GM19099 (cell line): Measurements from ENCODE around the gene BUB1B.

Experiments
- POLR2A ChIP-seq: IDR thresholded peaks from 3 replicates; pipeline ENCODE4 v1.6.1; 2011; ENCODE audit warnings: low read depth; ENCODE audit not compliant: insufficient read length; ENCODE audit errors: extremely low read depth

Gene BUB1B

DNA sequence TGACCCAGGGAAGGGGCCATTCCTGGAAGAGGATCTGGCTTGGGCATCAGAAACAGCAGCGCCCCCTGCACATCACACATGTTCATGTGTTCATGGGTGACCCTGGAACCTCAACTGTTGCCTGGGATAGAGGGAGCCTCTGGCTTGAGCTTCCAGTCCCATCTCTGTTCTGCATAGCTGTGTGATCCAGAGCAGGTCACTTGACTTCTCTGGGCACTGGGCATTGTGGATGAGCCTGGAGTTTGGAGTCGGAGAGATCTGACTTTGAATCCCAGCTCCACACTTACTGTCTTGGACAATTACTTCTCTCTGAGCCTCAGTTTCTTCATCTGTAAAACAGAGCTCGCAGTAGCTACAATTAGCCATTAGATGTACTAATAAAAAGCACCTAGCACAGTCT, 93.6 kb downstream of the BUB1B start:
- TF ChIP-seq POLR2A: no peak

DNA sequence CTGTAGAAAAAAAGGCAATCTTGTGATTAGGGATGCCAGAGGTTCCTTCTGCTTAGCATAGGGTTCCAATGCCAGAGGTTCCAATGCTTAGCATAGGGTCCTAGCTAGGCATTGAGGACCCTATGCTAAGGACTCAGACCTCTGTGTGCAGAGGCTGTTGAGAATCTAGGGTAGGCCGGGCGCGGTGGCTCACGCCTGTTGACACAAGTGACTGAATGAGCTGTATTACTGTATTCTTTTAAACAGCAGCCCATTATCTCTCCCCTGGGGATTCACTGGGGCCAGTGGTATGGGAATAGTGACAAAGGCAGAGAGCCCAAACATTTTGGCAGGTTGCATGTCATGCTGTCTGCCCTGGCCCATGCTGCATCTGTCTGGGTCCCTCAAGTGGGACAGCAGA, 94.2 kb downstream of the BUB1B start:
- no peak for TF ChIP-seq POLR2A

DNA sequence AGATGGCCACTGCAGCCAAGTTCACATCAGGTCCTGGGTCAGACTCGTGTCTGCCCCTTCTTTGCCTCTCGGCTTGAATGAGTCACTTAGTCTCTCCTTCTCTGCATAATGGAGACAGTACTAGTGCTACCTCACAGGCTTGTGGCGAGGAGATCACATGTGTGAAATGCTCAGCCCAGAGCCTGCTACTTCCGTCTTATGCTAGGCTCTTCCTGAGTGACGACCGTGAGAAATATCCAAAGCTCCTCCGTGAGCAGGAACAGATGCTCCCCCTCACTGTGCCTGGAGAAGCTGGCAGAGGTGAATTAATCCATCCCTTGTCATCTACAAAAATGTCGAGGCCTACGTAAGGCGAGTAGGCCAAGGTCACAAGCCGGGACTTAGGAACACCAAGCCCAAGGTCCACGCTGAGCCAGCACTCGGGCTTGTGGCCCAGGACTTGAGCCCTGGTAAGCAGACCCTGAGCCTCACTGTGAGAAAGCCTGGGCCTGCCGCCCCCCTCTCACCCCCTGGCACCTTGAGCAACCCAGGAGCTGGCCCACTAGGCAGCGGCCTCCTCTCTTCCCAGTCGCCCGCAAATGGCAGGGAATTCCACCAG, 95.9 kb downstream of the BUB1B start:
- no peak for TF ChIP-seq POLR2A

DNA sequence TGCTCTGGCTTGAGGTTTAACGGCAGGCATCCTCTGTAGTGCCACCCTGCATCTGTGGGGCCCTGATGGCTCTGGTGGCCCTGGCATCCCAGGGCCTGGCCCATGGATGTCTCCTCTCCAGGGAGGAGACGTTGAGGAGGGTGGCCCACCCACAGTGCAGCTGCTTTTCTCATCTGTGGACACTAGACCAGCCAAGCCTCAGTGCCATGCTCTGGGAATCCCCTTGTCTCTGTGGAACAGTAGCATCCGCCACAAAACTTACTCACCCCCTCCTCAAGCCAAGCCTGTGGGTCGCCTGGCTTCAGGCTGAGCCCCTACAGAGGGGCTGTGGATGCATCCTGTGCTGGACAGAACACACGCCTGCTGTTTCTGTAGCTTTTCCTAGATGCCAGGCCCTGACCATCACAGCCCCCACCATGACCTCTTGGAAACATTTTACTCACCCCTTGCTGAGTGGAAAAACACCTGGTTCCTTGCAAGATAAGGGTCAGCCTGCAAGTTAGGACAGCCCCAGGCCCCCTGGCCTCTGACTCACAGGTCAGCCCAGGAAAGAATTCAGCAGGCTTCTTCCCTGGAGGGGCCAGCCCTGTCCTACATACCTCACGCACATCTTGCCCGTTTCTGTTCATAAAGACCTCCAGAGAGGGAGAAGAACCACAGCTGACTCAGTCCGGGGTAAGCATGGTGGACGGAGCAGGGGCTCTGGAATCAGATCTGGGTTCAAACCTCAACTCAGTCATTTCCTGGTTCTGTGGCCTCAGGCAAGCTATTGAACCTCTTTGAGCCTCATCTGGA, 97.0 kb downstream of the BUB1B start:
- no peak for TF ChIP-seq POLR2A

DNA sequence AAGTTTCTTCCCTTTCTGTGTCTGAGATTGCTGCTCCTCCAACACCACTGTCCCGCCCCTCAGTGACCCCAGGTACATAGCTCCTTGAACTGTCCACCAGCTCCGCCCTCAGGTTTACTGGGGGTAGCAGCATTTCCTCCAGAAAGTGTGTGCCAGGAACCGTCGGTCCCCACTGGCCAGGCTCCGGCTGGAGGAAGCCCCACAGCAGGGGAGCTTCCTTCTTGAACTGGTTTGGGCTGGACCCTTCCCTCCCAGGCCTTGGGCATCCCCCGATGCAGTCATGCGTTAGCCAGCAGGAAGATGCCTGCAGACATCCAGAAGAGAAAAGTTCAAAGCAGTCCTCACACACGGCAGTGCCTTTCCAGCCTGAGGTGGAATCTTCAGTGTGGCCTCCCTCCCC, 97.7 kb downstream of the BUB1B start:
- TF ChIP-seq POLR2A: no peak

DNA sequence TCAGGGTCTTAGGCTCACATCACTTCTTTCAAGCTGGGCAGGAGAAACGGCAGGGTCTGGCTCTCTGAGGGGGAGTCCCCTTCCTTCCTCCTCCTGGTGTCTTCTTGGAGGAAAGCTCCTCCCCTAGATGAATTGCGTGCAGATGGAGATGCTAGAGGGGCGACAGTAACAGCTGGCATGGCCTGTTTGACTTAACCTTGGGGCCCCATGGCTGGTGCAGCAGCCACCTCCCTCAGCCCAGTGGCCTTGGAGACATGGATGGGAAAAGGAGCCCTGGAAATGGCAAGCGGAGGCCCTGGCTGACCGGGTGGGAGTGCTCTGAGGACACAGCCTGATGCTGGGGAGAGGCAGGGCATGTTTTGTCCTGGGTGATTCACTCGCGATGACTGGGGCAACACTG, 98.2 kb downstream of the BUB1B start:
- no peak for TF ChIP-seq POLR2A

DNA sequence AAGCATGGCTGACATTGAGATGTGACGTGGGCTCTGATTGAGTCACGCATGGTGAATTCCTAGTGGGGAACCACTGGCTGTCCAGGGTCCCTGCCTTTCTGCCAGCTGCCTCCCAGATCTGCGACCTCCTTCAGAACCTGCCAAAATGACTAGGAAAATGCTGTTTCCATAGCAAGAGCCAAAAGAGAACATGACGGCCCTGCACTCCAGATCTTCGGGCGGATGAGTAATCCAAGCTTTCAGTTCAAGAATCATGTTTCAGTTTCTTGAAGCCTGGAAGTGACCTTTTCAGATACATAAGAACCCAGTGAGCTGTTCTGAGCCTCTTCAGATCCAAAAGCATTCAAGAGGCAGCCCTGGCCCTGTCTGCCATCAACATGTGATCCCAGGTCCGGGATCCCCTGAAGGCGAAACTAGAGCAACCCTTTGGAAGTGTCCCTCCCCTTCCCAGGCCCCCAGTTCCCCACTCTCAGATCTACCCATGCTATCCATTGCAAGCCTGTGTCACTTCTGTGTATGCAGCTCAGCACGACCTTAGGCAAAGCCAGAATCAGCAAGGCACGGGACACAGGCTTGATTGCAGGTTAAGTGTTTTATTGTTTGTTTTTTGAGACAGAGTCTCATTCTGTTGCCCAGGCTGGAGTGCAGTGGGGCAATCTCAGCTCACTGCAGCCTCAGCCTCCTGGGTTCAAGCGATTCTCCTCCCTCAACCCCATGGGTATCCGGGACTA, 102.3 kb downstream of the BUB1B start:
- no peak for TF ChIP-seq POLR2A

DNA sequence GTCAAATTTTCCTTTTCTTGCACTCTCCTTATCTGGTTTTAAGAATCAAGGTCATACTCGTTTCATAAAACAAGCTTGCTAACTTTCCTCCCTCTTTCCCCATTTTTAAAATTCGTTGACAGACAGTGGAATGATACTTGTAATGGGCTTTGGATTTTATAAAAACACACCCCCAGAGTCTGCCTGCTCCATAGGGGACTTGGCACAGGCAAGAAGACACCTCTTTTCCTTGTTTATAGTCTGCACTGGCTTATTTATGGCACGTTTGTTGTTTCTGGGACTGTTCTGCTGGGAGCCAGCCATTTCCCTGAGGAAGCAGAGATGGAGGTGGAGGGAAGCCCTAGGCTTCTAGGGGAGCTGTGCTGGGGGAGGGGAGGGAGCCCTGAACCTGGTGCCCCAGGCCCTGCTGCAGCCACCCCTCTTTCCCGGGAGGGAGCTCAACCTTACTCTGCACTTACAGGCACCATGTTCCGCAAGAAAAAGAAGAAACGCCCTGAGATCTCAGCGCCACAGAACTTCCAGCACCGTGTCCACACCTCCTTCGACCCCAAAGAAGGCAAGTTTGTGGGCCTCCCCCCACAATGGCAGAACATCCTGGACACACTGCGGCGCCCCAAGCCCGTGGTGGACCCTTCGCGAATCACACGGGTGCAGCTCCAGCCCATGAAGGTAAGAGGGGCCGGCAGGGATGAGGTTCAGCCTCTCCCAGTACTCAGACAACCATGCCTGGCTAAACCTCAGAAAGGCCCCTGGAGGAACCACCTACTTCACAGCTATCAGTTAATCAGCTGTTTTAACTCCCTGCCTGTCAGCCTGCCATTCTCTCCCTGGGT, 103.7 kb downstream of the BUB1B start:
- no peak for TF ChIP-seq POLR2A

DNA sequence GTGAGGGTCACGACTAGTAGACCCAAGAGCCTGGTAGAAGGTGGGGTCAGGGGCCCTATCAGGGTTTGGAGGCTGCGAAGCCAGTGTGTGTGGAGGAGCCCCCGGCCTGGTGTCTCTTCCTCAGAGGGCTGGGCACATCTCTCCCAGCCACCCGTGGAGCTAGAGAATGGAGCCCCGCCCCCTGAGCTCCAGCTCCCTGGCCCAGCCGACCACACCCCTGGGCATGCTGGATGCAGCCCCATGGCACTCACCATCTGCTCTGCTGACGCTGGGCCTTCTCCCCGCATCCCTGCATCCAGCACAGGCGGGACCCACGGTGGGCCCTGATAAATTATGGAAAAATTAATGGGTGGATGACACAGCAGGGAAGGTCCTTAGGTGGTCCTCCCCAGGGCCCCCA, 104.5 kb downstream of the BUB1B start:
- TF ChIP-seq POLR2A: no peak

DNA sequence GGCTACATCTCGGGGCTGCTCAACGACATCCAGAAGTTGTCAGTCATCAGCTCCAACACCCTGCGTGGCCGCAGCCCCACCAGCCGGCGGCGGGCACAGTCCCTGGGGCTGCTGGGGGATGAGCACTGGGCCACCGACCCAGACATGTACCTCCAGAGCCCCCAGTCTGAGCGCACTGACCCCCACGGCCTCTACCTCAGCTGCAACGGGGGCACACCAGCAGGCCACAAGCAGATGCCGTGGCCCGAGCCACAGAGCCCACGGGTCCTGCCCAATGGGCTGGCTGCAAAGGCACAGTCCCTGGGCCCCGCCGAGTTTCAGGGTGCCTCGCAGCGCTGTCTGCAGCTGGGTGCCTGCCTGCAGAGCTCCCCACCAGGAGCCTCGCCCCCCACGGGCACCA, 105.0 kb downstream of the BUB1B start:
- TF ChIP-seq POLR2A: no peak

DNA sequence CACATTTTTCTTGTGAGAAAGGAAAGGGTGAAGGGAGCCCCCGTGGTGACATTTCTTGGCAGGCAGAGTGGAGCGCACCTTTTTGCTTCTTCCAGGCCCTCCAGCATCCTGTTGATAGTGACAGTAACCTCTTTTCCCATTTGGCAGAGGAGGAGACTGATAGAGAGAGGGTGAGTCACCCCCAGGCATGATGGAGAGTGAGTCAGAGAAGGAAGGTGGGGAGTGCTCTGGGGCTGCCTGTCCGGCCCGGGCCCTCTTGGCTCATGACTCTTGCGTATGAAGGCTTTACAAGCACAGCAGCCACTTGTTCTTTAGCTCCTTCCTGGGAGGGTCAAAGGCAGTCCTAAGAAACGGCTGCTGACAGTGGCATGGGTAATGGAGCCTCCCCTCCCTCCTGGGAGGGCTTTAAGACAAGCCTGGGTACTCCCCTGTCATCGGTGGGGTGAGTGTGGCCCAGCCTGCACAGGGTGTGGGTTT, 106.0 kb downstream of the BUB1B start:
- TF ChIP-seq POLR2A: no peak

DNA sequence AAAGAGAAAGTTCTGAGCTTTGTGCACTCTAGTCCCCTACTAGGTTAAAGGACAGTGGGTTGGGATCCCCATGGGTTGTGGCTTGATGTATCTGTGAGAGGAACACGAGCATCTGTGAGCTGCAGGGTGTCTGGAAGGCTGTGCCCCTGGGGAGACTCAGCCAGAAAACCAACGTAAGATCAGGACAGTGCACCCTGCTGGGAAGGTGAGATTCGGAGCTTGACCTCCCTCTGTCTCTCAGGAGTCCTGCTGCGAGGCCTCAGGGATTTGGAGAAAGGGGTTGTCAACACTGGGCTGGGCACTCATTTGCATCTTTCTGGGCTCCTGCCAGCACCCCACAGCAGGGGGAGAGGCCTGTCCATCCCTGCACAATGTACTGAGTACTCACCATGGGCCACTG, 106.8 kb downstream of the BUB1B start:
- no peak for TF ChIP-seq POLR2A

DNA sequence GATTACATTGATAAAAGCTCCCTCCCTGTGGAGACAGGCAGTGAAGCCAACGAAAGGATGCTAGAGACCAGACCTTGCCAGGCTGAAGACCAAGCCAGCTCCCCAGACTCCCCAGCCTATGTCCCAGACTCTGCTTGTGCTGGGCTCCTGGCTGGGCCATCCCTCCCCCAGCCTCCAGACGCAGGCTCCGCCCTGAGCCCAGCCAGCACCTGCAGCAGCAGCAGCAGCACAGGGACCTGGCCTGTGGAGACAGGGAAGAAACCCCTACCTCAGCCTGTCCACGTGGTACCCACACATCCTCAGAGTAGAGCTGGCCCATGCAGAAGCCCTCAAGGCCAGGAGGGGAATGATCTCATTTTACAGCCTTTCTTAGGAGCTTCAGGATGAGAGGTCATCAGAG, 108.7 kb downstream of the BUB1B start:
- no peak for TF ChIP-seq POLR2A

DNA sequence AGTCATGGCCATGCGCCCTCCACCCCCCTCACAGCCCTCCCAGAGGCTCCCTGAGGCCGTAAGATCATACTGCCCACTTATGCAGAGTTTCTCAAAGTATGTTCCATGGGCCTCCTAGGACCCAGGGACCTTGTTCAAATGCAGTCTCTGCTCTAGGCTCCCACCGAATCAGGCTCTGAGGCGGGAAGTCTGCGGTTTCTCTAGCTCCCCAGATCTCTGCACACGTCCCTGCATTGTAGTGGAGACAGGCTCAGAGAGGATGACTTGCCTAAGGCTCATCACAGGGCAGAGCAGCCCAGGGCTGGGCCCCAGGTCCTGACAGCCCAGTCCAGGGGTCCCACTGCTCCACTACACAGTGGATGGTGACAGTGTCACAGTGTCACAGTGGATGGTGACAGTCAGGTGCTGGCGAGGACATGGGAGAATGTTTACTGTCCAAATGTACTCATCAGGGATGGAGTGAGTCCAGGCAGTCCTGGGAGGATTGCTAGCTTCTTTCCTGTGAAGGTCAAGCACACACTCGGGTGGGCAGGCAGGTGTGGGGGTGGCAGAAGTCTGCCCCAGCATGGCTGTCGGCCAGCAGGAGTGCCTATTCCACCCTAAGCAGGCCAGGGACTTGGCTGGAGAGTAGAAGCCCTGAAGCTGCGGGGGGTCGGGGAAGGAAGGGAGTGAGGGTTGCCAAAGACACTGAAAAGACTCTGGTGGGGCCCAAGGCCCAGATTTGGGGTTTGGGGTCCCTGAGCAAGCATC, 109.6 kb downstream of the BUB1B start:
- no peak for TF ChIP-seq POLR2A
